HG02981 (cell line): ENCODE data around the gene PRRG4.
"Not testable (repeated sequence)": the region's sequence is repeated elsewhere in the genome, so short reads cannot be mapped to it uniquely, and the experiment has no call there.

Experiments used
- ATAC-seq: cut with Tn5 transposase; IDR thresholded peaks from one replicate; pipeline ENCODE4 v1.9.1; 2021; ENCODE audit warnings: mild to moderate bottlenecking, moderate library complexity; ENCODE audit not compliant: unreplicated experiment

The PRRG4 gene

DNA sequence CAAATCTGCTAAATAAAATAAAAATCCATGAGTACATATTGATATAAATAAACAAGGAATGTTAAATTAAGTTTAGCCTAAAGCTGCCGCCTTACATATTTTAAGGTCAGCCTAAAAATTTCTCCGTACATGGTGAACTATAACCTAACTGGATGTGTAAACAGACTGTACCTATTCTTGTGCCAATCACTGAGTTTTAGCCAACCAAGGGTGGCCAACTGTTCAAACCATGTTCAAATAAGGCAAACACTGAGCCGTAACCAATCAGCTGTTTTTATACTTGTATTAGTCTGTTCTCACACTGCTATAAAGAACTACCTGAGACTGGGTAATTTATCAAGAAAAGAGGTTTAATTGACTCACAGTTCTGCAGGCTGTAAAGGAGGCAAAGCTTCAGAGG lies 54.3 kb downstream of the PRRG4 start:
- ATAC-seq: no peak

GRCh38 chr11:32884770-32885384 lies 55.1 kb downstream of the PRRG4 start:
- no peak for ATAC-seq

GRCh38 chr11:32885556-32885955 lies 55.8 kb downstream of the PRRG4 start:
- ATAC-seq: no peak

GRCh38 chr11:32886180-32886579 lies 56.5 kb downstream of the PRRG4 start:
- ATAC-seq: no peak

DNA sequence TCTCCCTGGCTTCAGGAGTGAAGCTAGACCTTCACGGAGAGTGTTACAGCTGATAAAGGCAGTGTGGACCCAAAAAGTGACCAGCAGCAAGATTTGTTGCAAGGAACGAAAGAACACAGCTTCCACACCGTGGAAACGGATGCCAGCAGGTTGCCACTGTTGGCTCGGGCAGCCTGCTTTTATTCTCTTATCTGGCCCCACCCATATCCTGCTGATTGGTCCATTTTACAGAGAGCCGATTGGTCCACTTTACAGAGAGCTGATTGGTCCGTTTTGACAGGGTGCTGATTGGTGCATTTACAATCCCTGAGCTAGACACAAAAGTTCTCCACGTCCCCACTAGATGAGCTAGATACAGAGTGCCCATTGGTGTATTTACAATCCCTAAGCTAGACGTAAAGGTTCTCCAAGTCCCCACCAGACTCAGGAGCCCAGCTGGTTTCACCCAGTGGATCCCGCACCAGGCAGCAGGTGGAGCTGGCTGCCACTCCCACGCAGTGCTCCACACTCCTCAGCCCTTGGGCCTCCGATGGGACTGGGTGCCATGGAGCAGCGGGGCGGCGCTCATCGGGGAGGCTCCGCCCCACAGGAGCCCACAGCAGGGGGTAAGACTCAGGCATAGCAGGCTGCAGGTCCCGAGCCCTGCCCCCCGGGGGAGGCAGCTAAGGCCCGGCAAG lies 58.1 kb downstream of the PRRG4 start:
- ATAC-seq: not testable (repeated sequence)

GRCh38 chr11:32888384-32888710 lies 58.6 kb downstream of the PRRG4 start:
- not testable (repeated sequence) for ATAC-seq

GRCh38 chr11:32888805-32889204 lies 59.1 kb downstream of the PRRG4 start:
- no peak for ATAC-seq

GRCh38 chr11:32890843-32891656 lies 61.3 kb downstream of the PRRG4 start:
- no peak for ATAC-seq

DNA sequence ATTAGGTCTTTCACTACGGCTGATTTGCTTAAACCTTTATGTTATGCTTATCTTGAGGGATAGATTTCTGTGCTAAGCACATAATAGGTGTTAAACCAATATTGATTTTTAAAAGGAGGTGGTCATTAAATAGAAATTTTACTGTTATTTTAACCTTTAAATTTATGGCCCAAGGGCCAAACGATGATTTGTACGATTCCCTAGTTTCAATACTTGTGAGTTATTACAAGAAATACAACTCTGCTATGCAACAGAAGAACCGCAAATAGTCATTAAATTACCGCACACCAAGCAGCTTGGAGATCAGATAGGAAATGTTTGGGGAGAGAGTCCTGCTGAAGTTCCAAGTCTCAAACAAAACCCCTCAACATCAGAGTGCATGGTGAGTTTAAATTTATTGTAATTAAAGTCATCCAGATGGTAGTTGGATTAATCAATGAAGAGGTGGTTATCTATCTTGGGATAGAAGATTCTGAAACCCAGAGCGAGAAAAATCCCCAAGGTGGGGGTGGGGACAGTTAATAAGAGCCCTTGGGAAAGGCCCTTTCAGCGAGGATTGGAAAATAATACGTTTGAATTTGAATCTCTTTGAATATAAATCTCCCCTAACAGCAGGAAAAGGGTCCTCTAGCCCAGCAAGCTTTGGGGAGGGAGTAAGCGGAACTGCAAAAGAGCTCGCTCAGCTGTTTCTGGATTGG lies 62.1 kb downstream of the PRRG4 start:
- ATAC-seq: no peak

DNA sequence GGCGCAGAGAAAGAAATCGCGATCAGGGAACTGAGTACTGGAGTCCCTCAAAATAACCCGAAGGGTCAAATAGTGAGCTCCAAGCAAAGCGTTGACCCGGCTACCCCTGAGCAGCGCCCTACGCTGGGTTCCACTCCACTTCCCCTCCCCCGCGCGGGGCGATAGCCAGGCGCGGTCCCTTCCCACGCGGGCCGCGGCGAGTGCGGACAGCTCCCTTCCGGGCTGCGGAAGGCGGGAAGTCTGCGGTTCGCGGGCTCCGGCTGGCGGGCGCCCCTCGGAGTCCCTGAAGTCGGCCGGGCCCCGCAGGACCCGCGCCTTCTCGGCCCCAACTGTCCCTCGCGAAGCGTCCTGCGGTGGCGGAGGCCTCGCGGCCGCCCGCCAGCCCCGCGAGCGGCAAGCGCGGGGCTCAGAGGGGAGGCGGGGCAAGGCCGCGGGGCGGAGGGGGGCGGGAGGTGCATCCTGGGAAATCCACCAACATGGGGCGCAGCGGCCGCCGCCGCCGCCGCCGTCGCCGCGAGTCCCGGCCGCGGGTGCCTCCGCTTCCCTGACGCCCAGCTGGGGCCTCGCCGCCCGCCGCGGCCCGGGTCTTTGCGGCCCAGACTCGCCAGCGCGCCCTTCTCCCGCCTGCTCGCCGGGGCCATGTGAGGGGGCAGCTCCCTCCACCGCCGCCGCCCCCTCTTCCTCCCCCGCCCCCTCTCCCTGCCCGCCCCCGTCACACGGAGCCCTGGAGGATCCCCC lies 62.8 kb downstream of the PRRG4 start, which contains the start of gene QSER1:
TSS of gene QSER1 (plus strand) at position 457 of the 738 bp plus-strand sequence. CDS start 315 bp downstream, outside the sequence.
- peak; percentile 50 for ATAC-seq

GRCh38 chr11:32893093-32893342 lies 63.3 kb downstream of the PRRG4 start:
- ATAC-seq: no peak

DNA sequence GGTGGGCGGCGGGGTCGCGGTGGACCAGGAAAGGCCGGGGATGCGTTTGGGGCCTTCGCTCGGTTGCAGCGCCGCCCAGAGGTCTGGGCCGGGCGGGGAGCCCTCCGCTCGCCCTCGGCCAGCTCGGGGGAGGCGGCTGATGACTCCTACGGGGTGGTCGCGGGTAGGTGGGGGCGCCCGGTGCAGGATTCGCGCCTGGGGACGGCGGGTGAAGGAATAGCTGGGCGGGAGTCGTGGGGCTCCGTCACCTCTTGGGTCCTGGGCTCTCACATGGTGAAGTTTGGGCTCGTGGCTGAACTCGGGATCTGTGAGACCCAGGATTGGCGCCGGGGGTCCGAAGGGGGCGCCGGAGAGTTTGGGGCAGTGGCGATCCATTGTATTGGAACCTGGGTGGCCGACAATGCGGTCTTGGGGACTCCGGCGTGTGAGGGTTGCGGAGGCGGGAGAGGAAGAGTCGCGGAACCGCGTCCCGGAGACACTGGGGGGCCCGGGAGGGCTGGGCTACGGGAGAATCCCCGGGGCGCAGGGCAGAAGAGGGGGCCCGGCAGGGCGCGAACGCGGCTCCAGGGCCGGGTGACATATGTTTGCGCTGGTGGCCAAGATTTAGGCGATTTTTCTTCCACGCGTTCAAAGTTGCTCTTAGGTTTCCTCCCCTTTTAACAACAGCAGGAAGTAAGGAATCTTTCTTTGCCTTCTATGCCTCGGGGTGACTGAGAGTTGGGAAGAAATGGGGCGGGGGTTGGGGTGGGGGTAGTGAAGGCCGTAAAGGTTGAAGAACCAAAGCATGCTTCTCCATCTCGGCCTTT lies 63.8 kb downstream of the PRRG4 start:
- peak; percentile 40 for ATAC-seq

DNA sequence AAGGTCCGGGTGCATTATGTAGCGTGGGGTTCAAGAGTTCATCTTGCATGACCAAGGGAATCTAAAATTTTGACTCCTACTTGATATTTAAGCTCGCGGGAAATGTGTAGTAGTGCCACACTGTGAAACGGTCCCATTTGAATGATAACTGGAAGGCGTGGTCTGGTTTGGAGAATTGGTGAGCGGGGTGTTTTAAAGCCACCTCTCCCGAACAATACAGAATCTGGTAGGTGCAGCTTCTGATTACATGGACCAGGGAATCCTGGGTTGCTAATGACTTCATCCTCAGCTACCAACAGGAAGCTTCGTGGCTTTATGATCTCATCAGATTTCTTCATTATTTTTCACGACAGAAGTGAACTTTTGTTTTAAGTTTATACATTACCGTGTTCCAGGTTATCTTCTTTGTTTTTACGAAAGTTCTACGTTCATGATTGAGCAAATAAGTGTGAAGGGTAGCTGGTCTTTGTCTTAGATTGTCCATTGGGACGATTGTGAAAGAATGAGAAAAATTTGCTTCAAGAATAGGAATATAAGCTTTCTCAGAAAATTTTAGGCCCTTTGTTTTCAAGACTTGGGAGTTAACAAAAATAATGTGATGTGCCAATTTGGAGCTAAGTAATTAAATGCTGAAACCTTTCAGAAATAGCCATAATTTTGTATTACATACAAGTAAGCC lies 64.6 kb downstream of the PRRG4 start:
- no peak for ATAC-seq

DNA sequence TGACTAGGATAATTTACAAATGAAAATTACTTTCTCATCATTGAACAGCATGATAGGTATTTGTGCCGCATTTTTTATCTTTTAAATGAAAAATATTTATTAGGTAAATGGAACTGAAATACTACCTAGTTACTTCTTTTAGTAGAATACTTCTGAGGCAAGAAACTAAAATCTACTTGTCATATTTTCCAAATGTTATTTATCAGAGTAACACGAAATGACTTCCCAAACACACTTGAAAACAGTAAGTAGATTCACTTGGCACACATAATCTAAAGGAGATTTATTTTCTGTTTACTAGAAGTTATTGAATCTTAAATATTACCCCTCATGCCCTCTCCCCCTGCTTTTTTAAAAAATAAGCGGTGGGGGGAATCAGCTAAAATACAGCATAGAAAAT lies 65.2 kb downstream of the PRRG4 start:
- no peak for ATAC-seq

GRCh38 chr11:32895471-32895870 lies 65.7 kb downstream of the PRRG4 start:
- no peak for ATAC-seq

DNA sequence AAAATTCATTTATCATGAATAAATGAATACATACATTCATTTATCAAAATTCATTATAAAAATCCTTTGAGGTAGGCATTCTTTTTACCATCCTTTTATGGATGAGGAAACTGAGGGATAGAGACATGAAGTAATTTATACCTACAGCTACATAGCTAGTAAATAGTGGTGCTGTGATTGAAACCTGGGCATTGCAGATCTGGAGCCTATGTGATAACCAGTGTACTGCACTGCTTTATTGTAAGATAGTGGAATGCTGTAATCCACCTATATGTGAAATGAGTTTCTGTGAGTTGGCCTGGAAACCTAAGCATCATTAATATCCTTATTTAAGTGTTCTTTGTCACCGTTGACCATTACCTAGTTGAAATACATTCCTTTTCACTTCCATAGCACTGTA lies 67.4 kb downstream of the PRRG4 start:
- no peak for ATAC-seq

GRCh38 chr11:32899438-32899837 lies 69.7 kb downstream of the PRRG4 start:
- ATAC-seq: peak; percentile 56

DNA sequence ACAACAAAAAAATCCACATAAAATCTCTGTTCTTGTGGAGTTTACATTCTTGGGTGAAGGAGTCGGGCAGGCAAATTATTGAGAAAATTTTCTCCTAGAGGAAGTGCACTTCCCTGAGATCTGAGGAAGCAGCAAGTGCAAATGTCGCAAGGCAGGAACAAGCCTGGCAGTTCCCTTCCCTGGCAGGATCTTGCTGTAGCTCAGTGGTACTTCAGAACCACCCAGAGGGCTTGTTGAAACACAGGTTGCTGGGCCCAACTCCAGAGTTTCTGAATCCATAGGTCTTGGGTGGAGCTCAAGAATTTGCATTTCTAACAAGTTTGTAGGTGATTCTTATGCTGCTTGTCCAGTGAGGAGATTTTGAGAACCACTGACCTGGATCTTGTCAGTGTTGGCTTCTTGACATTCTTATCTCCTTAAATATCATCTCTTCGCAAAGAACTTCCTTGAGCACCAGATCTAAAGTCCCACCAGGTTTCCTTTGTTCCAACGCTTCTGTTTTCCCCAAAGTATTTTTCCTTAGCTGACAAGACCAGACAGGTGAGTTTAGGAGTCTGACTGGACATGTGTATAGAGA lies 72.5 kb downstream of the PRRG4 start:
- ATAC-seq: no peak

DNA sequence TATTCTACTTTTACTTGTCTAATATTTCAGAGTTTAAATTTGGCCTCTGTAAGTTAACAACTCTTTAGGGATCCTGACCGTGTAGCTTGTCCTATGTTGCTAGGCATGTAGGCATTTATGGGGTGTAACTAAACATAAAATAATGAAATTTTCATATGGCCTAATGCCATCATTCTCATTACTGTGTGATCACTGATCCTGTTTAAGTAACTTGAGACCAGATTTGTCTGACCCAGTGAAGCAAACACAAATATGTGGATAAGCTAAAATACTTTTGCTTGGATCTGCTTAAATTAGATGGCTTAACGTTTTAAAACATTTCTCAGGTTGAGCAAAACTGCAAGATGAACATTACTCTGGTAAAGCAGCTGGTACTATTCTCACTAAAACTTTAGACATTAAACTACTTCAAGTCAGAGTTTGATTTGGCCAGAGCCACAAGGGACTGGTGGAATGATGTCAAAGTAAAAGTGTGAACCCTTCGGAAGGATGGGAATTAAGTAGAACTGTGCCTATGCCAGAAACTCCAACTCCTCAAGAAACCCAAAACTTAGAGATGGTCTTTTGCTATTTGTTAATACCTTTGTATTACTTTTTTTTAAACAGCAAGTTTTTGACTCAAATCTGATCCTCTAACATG lies 75.4 kb downstream of the PRRG4 start:
- no peak for ATAC-seq
